SKM-1 treated with dmso at 0.1 percent for 144 hours (cell line): Measurements from ENCODE around the gene PRR20G.
"Not testable (repeated sequence)": the region's sequence is repeated elsewhere in the genome, so short reads cannot be mapped to it uniquely, and the experiment has no call there.

Experiments
- DNase-seq: peaks from one replicate; lab custom pipeline; 2025; ENCODE audit not compliant: unreplicated experiment; lab: John Stamatoyannopoulos, UW

PRR20G gene

GRCh38 chr3:127304121-127304744, 16.4 kb upstream of the PRR20G start:
- DNase-seq = no peak

- DNase-seq = peak; percentile 86
Measured at GRCh38 chr3:127299276-127299675, 11.4 kb upstream of the PRR20G start.

GRCh38 chr3:127296959-127297358, 9.1 kb upstream of the PRR20G start:
- DNase-seq = no peak

GRCh38 chr3:127296166-127296565, 8.3 kb upstream of the PRR20G start:
- DNase-seq = no peak

GRCh38 chr3:127293650-127294049, 5.8 kb upstream of the PRR20G start:
- DNase-seq = not testable (repeated sequence)

- no peak for DNase-seq
Measured at GRCh38 chr3:127291611-127292010, 3.8 kb upstream of the PRR20G start.

- DNase-seq = no peak
Measured at GRCh38 chr3:127291114-127291513, 3.3 kb upstream of the PRR20G start.

GRCh38 chr3:127289706-127290575, 2.1 kb upstream of the PRR20G start:
- DNase-seq = no peak

- peak; percentile 15 for DNase-seq
Measured at GRCh38 chr3:127288921-127289705, 1.3 kb upstream of the PRR20G start.

GRCh38 chr3:127288343-127288742, 497 bp upstream of the PRR20G start:
- DNase-seq = no peak

- DNase-seq = no peak
Measured at GRCh38 chr3:127286571-127287140, 1.2 kb downstream of the PRR20G start.

GRCh38 chr3:127284258-127284657, 3.6 kb downstream of the PRR20G start:
- no peak for DNase-seq

- DNase-seq = no peak
Measured at GRCh38 chr3:127277561-127277960, 10.3 kb downstream of the PRR20G start.

- DNase-seq = no peak
Measured at GRCh38 chr3:127276995-127277394, 10.9 kb downstream of the PRR20G start.

- DNase-seq = no peak
Measured at GRCh38 chr3:127276396-127276795, 11.4 kb downstream of the PRR20G start.

GRCh38 chr3:127275287-127275781, 12.5 kb downstream of the PRR20G start:
- no peak for DNase-seq

GRCh38 chr3:127274200-127274760, 13.6 kb downstream of the PRR20G start:
- DNase-seq = no peak

GRCh38 chr3:127273206-127273605, 14.6 kb downstream of the PRR20G start:
- DNase-seq = no peak

- DNase-seq = no peak
Measured at GRCh38 chr3:127266186-127266585, 21.7 kb downstream of the PRR20G start.

- no peak for DNase-seq
Measured at GRCh38 chr3:127265581-127265981, 22.3 kb downstream of the PRR20G start.
